Stimulated activated CD4-positive, alpha-beta T cell treated with anti-CD3 and anti-CD28 coated beads, Interleukin-4, amount 100 ng/mL, for 1 hour (primary cell): Measurements from ENCODE around the gene CTRL.
A peak's percentile ranks its signal among the peaks of the same experiment; 100 is the strongest.
"Not testable (repeated sequence)": the region's sequence is repeated elsewhere in the genome, so short reads cannot be mapped to it uniquely, and the experiment has no call there.

ENCODE experiments used
- DNase-seq: peaks from one replicate; pipeline ENCODE4 v3.0.0-alpha.2; 2020

CTRL gene

DNA sequence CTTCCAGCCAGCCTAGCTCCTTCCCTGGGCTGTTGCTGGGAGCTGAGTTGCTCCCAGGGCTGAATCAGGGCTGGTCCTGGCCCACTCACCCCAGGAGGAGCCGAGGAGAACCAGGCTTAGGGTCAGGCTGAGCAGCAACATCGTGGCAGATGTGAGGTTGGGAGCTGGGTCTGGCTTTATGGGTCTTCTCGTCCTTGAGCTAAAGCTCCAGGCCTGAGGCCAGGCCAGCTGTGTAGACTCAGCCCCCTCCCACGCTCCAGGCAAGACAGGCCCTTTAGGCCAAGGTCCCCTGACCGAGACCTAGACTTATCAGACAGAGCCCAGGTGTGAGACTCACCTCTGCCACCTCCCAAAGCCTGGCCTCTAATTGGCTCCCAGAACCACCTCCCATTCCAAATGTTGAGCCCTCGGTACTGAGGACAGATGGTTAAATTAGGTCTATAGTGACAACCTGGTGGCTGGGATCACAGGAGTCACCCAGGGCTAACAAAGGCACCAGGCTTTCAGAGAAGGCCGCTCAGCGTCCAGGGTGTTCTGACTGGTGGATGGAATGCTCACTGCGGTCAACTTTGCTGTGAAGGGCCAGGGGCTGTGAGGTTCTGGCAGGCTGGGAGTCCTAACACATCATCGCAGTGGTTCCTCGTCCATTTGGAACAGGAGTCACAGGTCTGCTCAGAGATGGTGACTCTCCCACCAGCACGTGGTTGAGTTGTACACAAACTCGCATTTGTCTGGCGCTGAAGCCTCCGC lies at the start of gene CTRL:
Gene CTRL, minus strand, starts transcription at position 151 of the 750 bp plus-strand sequence. Its CDS starts 10 bp downstream, at position 141.
- DNase-seq: no peak

DNA sequence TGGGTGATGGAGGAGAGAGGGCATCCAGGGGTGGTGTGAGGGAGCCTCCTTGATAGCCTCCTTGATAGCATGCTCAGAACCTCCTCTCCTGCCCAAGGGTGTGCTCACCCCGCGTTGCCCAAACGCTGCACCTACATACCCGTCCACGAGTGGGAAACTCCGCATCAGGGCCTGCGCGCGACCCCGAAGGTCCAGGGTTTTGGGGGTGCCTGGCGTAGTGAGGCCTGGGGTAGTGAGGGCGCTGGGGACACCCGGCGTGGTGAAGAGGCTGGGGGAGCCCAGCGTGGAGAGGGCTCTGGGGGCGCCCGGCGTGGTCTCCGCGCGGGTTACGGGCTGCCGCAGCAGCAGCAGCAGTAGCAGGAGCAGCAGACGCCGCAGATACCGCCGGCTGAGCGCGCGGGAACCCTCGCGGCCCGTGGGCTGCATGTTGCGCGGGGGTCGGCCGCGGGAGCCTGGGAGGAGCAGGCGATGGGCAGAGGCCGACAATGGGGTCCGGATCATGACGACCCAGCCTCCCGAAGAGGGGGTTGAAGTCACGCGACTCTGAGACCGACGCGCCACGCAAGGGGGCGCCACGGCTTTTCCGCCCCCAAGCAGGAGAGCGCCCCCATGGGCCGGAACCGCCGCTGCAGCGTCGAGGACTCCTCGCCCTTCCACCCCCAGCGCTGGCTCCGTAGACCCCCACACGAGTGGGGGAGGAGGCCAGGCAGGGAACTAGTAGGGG lies 48.5 kb upstream of the CTRL start, which contains the start of gene DPEP3:
Gene DPEP3, minus strand, starts transcription at position 545 of the 724 bp plus-strand sequence. Its CDS starts 119 bp downstream, at position 426.
- no peak for DNase-seq

DNA sequence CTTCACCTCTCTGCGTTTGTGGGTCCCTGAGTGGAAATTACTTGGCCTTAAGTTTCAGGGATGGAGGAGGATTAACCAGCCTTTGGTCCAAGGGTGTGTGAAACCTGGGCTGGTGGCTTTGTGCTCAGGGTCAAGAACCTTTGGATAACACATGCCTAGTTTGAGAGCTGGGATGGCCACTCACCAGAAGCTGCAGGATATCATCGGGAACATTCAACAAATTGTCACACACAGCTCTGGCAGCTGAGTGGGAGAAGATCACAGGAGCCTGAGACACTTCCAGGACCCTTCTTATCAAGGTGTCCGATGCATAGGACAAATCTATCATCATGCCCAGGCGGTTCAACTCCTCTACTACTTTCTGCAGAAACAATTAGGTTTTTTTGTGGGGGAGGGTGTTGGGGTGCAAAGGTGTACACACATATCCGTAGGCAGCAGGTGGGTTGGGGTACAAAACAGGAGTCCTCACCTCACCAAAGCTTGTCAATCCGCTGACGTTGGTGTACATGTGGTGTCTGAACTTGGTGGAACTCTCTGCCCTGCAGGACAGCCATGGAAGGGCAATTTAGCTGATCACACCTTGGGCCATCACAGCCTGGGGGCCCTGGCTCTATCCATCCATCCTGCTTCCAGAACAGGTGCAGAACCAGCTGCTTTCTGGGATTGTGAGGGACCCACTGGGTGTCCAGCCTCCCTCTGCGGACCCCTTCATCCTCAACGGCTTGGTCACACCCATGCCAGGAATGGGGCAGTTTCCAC lies 46.0 kb upstream of the CTRL start:
- no peak for DNase-seq

DNA sequence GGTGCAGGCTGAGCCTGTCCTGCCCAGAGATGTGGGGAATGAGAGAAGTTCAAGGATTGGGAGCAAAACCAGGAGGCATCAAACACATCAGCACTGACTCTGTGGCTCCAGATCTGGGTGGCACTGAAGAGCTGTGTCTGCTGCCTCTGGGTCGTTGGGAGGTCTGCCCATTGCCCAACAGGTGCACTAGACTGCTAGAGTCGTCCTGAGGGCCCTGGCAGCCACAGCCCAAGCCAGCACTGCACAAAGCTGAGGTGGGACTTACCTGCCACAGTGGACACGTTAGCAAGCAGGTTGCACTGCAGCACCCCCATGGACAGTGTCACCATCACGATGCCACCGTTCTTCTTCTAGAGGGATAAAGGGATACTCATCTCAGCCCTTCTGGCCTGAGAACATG lies 45.3 kb upstream of the CTRL start:
- no peak for DNase-seq

DNA sequence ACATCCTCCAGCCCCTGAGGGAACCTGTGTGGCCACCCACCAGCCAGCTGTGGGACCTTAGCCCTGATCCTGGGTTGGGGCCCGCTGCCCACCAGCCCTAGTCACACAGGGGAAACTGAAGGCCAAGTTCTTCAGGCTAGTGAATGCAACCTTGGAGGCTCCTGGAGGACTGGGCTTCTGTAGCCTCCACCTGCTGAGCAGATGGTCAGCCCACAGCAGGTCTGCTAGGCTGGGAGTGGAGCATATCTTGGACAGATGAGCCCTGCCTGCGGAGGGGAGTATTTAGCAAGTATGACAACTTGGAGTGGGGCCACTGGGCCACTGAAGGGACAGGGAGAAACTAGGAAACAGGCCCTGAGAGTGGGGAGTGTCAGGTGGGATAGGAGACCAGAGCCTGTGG lies 44.5 kb upstream of the CTRL start:
- no peak for DNase-seq

DNA sequence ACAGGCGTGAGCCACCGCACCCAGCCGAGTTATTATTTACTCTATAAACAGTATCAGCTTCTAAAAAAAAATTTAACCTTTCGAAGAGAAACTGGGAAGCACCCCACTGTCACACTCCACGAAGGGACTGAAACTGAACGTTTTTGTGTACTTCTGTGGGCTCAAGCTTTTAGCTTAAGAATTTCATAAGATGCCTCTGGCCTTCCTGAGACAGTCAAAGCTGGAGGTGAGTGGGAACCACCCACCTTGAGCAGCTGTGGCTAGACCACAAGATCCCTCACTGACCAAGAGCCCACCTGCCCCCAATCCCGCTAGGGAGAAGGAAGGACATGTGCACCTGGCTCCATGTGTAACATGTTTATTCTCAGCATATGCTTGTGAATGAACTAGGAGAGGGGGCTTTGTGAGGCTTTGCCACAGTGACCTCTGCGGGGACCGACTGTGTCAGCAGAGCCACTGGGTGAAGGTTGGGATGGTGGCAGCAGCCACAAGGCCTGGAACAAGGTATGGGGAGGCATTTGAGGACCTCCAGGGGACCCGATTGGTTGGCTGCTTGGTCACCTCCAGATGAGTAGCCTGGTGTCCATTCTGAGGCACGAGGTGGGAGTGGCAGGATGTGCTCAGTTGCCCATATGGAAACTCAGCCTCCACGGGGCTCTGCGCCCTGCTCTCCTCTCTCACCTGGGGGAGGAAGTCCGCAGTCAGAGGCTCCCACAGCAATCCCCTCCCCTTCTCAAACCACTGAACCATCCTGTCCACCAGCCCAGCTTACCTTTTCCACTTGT lies 43.9 kb upstream of the CTRL start:
- DNase-seq: no peak

DNA sequence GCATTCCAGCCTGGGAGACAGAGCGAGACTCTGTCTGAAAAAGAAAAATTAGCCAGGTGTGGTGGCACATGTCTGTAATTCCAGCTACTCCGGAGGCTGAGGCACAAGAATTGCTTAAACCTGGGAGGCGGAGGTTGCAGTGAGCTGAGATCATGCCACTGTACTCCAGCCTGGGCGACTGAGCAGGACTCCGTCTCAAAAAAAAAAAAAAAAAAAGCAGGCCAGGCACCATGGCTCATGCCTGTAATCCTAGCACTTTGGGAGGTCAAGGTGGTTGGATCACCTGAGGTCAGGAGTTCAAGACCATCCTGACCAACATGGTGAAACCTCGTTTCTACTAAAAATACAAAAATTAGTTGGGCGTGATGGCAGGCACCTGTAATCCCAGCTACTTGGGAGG lies 40.6 kb upstream of the CTRL start:
- not testable (repeated sequence) for DNase-seq

DNA sequence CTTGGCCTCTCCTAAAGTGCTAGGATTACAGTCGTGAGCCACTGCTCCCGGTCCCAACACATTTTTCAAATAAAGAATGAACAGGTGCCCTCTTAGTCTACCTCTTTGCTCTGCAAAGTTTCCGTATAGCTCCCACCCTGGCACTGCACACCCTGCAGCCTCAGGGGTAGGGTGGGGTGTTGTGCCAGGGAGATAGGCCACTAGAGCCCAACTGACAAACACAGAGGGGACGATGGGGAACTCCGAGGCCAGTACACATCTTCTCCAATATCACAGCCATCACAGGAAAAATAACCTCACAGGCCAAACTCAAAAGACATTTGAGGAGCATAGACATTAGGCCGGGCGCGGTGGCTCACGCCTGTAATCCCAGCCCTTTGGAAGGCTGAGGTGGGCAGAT lies 39.4 kb upstream of the CTRL start:
- no peak for DNase-seq

DNA sequence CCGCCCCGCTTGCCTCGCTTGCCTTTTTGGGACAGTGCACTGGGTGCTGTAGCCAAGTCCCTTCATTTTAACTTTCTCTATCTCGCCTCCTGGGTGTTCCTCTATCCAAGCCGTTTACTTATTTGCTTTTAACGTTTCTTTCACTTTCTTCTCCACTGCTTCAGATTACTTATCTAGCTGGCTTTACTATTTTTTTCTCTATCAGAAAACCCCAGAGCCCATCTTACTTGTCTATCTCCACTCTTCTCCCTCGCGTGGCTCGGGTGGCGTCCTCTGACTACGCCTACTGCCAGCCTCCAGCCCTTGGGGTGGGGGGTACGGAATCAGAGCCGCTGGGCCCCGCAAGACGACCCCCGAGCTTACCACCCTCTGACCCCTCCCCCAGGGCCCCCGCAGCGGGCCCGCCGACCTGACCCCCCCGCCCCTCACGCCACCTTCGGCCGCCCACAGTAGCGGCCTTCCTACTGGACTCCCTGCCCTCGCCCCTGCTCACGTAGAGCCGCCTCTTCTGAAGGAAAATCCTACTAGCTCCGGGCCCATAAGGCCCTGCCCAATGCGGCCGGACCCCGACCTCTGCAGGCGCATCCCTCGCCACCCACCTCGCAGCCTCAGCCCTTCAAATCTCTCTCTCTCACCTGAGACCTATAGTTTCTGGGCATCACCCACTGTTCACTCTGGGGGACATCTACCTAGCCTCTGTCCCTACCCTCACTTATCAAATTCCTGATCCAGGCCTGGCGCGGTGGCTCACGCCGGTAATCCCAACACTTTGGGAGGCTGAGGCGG lies 37.8 kb upstream of the CTRL start:
- DNase-seq: no peak

DNA sequence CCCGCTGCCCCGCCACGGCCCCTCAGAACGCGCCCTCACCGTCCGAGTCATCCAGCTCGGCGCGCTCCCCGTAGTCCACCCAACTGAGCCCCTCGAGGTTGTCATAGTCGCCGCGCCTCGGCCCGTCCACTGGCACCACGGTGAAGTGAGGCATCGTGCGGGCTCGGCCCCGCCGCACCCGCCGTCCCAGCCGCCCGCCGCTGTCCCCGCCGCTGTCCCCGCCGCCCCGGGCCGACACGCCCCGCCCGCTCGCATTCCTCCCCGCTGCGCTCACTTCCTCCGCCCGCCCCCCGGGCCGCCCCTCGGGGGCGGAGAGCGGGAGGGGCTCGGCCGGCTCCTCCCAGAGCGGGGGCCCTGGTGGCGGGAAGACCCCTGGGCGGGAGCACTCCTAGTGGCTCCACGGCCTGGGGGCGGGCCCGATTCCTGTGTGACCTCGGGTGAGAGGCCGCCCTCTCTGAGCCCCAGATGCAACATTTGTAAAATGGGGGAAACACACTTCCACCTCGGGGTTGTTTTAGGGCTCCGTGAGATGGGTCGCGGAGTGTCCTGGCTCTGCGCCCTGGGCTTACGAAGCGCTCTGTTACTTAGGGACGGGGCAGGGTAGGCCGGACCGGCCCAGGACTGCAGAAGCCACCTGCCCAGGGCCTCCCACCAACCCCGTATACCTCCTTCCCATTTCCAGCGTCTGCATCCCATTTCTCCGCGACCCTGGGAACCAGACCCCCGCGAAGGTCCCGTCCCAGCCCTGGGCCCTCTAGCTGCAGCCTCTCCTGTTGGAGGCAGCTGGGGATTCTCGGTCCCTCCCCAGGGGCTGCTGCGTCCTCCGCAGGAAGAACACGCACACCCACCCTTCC lies 37.0 kb upstream of the CTRL start, which contains the start of gene SLC12A4:
Gene SLC12A4, minus strand, starts transcription at position 238 of the 854 bp plus-strand sequence. Its CDS starts 84 bp downstream, at position 154.
- DNase-seq: peak; percentile 86

DNA sequence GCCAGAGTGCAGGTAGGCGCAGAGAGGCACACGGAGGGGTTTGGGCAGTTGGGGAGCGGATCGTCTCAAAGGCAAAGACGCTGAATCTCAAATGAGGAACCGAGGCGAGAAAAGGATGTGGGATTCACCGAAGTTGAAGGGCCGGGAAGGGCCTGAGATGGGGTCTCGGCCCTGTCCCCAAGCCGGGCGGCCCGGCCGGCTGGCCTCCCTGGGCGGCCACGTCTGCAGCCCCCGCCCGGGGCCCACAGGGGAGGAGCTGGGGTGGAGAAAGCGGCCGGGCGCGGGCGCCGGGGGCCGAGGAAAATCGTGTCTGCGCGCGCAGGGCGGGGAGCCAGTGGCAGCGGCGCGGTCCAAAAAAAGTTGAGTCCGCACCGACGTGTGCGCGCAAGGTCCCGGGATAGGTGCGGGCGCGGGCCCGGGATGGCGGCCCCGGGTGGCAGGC lies 36.3 kb upstream of the CTRL start:
- peak; percentile 48 for DNase-seq

DNA sequence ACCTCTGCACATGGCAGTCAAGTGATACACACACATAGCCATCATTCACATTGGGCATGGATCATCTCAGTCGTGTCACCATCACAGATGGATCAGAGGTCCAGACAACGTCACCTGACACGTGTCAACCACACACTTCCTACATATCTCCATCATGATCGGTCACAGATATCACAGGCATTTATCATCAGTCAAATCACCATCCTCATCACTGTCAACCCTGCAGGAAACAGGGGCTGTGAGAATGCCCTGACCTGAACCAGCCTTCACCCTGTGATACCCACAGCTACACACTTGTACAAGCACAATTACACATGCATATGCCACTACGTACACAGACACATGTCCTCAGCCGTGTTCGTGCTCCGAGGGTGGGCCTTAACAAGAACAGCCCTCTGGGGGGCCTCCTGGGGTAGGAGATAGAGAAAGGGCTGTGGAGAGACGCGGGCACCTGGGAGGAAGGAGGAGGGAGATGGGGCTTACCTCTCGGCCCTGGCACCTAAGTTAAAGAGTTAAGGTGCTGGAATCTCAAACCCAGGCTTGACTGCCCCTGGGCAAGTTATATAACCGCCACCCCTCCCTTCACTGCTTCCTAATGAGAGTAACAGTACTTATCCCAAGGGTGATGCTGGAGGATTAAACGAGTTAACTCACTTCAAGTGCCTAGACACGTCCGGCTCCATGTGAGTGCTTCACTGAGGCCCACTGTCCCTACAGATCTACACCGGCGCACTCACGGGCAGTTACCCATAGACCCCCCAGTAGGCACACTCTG lies 35.7 kb upstream of the CTRL start:
- no peak for DNase-seq

DNA sequence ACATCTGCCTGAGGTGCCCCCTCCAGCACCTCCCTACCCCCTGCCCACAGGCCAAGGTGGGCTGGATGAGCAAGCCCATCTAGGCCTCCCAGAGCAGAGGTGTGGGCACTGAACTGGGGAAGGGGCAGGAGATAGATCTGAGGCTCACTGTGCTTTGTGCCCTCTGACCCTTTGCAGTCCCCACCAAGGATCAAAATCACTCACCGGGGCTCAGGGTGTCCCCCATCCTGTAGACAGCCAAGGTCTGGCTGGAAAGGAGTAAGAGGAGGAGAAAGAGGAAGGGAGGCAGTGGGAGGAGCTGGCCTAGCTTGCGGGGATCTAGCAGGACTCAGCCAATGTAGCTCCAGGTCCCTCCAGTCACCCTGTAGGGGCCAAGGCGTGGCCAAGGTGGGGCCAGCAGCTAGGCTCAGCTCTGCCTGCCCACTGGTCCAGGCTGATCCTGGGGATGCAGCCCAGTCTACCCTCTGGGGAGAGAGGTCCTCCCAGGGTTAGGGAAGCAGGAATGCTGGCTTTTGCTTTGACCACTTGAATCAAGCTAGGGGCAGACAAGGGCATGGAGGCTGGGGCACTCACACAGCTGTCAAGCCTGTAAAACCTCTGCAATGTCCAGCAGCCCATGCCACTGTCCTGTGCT lies 35.0 kb upstream of the CTRL start:
- no peak for DNase-seq

DNA sequence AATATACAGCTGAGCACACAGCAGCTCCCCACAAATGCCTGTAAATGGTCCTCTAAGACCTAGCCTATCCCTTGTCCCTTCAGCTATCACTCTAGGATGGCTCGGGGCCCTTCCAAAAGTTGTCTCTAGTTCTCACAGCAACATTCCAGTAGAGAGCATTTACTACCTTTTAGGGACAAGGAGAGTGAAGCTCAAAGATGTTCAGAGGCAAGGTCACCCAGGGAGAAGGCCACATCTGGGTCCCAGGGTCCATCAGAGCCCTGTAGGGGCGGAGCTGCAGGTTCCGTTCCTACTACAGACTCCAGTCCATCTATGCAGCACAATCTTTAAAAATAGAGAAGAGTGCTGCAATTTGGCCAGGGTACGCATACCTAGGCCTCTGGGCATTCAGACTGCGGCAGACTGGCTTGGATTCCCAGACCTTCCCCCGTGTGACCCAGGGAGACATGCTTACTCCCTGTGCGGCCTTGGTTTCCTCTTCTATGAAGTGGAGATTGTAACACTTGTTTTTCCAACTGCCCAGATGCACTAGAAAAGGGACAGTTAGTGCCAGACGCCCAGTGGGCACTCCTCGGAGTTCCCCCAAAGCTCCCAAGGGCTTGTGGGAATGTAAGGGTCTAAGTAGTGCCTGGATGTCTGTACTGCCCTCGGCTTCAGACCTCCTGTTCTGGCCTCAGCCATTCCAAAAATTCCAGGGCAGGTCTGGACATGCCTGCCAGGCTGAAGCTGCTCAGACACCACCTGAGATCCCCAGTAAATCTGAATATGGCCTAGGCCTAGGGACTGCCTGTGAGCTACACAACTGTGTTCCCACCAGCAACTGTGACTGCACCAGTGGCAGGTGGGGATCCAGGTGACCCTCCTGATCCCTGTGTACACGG lies 34.2 kb upstream of the CTRL start:
- DNase-seq: no peak

DNA sequence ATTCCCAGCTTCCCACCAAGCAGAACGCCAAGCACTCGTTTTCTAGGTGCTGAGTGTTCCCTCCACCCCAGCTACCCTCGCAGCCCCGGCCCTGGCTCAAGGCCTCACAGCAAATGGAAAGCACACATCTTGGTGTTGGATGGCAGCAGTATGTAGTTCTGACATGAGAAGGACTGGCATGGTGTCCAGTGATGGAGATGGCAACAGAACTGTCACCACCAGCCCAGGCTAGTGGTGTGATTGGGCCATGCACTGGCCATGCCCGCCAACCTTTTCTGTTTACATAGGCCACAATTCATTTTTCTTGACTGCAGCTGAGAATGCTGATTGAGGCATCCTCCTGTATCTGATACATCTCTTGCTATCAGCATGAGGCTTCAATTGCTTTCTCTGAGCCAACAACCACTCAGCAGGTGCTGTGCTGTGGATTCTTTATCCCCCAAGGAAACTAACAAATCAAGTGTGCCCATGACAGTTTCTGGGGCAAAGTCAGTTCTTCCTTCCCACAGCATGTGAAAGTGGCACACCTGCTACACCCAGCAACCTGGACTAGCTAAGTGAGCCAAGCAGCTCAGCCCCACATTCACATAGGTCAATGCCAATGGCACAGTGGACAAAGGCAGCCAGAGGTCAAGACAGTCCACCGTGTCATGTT lies 32.9 kb upstream of the CTRL start:
- DNase-seq: no peak

DNA sequence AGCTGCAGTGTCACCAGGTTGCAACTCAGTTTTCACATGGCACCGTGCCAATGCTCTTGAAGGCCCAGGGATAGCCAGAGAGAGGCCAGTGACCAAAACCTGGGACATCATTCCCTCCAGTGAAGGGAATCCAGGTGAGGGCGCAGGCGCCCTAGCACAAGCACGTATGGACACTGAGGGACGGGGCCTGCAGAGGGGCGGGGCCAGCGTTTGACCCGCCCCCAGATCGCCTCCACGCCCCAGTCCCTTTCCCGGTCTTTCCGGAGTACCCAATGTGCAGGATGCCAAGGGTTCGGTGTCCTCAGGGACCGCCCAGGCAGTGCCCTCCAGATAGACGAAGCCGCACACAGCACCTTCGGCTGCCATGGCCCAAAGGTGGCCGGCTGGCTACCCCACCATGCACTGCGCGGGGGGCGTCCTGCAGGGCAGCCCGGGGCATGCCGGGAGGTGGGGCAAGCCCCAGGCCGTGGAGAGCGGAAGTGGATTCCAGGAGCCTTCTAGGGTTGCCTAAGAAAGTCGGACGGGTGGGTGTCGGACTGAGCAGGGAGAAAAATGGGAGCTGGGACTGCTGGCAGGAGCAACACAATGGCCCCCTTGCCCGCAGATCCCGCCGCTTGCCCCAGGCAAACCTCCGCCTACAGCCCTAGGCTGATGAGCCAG lies 32.1 kb upstream of the CTRL start:
- DNase-seq: no peak

DNA sequence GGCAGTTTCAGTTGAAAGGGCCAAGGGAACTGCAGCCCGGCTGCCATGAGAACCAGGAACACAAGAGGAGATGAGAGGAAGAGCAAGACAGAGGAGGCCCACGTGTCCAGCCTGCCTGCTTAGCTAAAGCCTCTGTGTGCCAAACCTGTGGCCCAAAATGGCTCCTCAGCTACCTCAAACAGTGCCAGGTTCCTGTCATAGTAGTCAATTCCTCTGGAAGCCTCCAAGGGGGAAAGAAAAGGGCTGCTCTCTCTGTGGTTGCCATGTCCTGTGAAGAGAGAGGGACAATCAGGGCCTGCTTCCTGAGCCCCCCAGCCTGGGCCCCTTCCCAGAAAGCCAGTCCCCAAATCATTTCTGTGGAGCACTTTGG lies 31.6 kb upstream of the CTRL start:
- no peak for DNase-seq
